Liver (tissue), 9 donors: ENCODE results near the gene MED25. TPM values are rescaled to one million over a fixed set of nuclear protein-coding genes. Genes with fewer than 3 reads are reported as not detected.
A peak's percentile ranks its signal among the peaks of the same experiment; 100 is the strongest.

Experiments used
- DNase-seq: peaks from one replicate; pipeline ENCODE4 v3.0.0-alpha.2; 2017; ENCODE audit warnings: low spot score
- H3K27ac ChIP-seq, 2 donors: one replicate each; pipeline ENCODE4 v1.7.0; 2013; ENCODE audit warnings: inconsistent platforms in 2 of 2, low read length in 2 of 2, control low read depth in 1 of 2, low read depth in 1 of 2, mild to moderate bottlenecking in 1 of 2
- H3K27me3 ChIP-seq, 4 donors: one replicate each; pipeline versions ENCODE4 v1.6.1 to v1.7.0; 2013; ENCODE audit warnings: low read length in 3 of 4, inconsistent platforms in 1 of 4, mild to moderate bottlenecking in 1 of 4, moderate library complexity in 1 of 4; ENCODE audit not compliant: control insufficient read depth in 4 of 4, insufficient read depth in 4 of 4
- H3K36me3 ChIP-seq, 4 donors: one replicate each; pipeline versions ENCODE4 v1.6.1 to v1.7.0; 2013; ENCODE audit warnings: low read length in 3 of 4, mild to moderate bottlenecking in 3 of 4, low read depth in 1 of 4, moderate library complexity in 1 of 4; ENCODE audit not compliant: control insufficient read depth in 4 of 4, insufficient read depth in 3 of 4
- H3K4me1 ChIP-seq, 4 donors: one replicate each; pipeline versions ENCODE4 v1.6.1 to v1.7.0; 2013; ENCODE audit warnings: low read length in 3 of 4, mild to moderate bottlenecking in 3 of 4, moderate library complexity in 1 of 4; ENCODE audit not compliant: control insufficient read depth in 4 of 4, insufficient read depth in 4 of 4
- H3K4me3 ChIP-seq, 3 donors: one replicate each; pipeline versions ENCODE4 v1.6.1 to v1.7.0; 2013; ENCODE audit warnings: low read length in 3 of 3, control low read depth in 1 of 3, low read depth in 1 of 3, mild to moderate bottlenecking in 1 of 3
- H3K9ac ChIP-seq, 2 donors: one replicate each; pipeline ENCODE4 v1.7.0; 2013; ENCODE audit warnings: low read length in 2 of 2, mild to moderate bottlenecking in 2 of 2, moderate library complexity in 2 of 2, control low read depth in 1 of 2, low read depth in 1 of 2
- H3K9me3 ChIP-seq, 4 donors: one replicate each; pipeline versions ENCODE4 v1.6.1 to v1.7.0; 2013; ENCODE audit warnings: low read length in 3 of 4; ENCODE audit not compliant: control insufficient read depth in 4 of 4
- ATF3 ChIP-seq: IDR thresholded peaks from 2 replicates; pipeline ENCODE4 v1.6.1; 2016; ENCODE audit warnings: antibody characterized with exemption
- CTCF ChIP-seq: fragments of 150-350 bp; IDR thresholded peaks from 2 replicates; pipeline ENCODE4 v1.5.1; 2017; ENCODE audit warnings: improper control_type of control experiment, low read depth, low read length; ENCODE audit not compliant: missing input control
- EGR1 ChIP-seq, 2 donors: IDR thresholded peaks; 2 replicates each; pipeline ENCODE4 v1.6.1; 2016 to 2018; ENCODE audit warnings: antibody characterized with exemption in 2 of 2, low read depth in 2 of 2
- FOXA1 ChIP-seq: IDR thresholded peaks from 2 replicates; pipeline ENCODE4 v1.6.1; 2016; ENCODE audit warnings: antibody characterized with exemption
- FOXA2 ChIP-seq: IDR thresholded peaks from 2 replicates; pipeline ENCODE4 v1.6.1; 2016; ENCODE audit warnings: antibody characterized with exemption
- GABPA ChIP-seq, 2 donors: IDR thresholded peaks in 1 of 2; conservative IDR thresholded peaks in 1 of 2; 2 replicates each; pipeline ENCODE4 v1.6.1; 2016; ENCODE audit warnings: antibody characterized with exemption in 2 of 2, mild to moderate bottlenecking in 1 of 2, moderate library complexity in 1 of 2
- HNF4A ChIP-seq, 2 donors: conservative IDR thresholded peaks; 2 replicates each; pipeline ENCODE4 v1.6.1; 2016; ENCODE audit warnings: antibody characterized with exemption in 2 of 2, mild to moderate bottlenecking in 2 of 2
- HNF4G ChIP-seq: IDR thresholded peaks from 2 replicates; pipeline ENCODE4 v1.6.1; 2016; ENCODE audit warnings: antibody characterized with exemption
- JUND ChIP-seq, 2 donors: IDR thresholded peaks; 2 replicates each; pipeline ENCODE4 v1.6.1; 2016; ENCODE audit warnings: antibody characterized with exemption in 2 of 2
- MAX ChIP-seq: IDR thresholded peaks from 2 replicates; pipeline ENCODE4 v1.6.1; 2016; ENCODE audit warnings: antibody characterized with exemption
- NR2F2 ChIP-seq: IDR thresholded peaks from 2 replicates; pipeline ENCODE4 v1.6.1; 2016; ENCODE audit warnings: antibody characterized with exemption
- RAD21 ChIP-seq, 2 donors: IDR thresholded peaks; 2 replicates each; pipeline ENCODE4 v1.6.1; 2016; ENCODE audit warnings: antibody characterized with exemption in 2 of 2, mild to moderate bottlenecking in 2 of 2
- REST ChIP-seq: IDR thresholded peaks from 2 replicates; pipeline ENCODE4 v1.6.1; 2016; ENCODE audit warnings: antibody characterized with exemption, mild to moderate bottlenecking
- RXRA ChIP-seq, 2 donors: IDR thresholded peaks; 2 replicates each; pipeline ENCODE4 v1.6.1; 2017 to 2018; ENCODE audit warnings: antibody characterized with exemption in 2 of 2, mild to moderate bottlenecking in 1 of 2
- SP1 ChIP-seq: IDR thresholded peaks from 2 replicates; pipeline ENCODE4 v1.6.1; 2018; ENCODE audit warnings: antibody characterized with exemption, mild to moderate bottlenecking
- TAF1 ChIP-seq: conservative IDR thresholded peaks from 2 replicates; pipeline ENCODE4 v1.6.1; 2016; ENCODE audit warnings: antibody characterized with exemption, mild to moderate bottlenecking
- YY1 ChIP-seq: IDR thresholded peaks from 2 replicates; pipeline ENCODE4 v1.6.1; 2016; ENCODE audit warnings: antibody characterized with exemption, mild to moderate bottlenecking
- ZBTB33 ChIP-seq: IDR thresholded peaks from 2 replicates; pipeline ENCODE4 v1.6.1; 2016; ENCODE audit warnings: antibody characterized with exemption
- WGBS: extraction: QIAGEN DNeasy Blood & Tissue Kit; methylation state at CpG from one replicate; pipeline ENCODE4 v1.1.7; 2013; 5-methylcytosine and 5-hydroxymethylcytosine counted together
- polyA plus RNA-seq, 2 donors: library from polyadenylated mRNA; stranded (reverse) in 1 of 2; unstranded in 1 of 2; fragments of 200-250 nt in 1 of 2; fragments of >200 nt in 1 of 2; fragmentation: Nextera tagmentation in 1 of 2; extraction: Ambion mirVana in 1 of 2; gene quantifications; one replicate each; pipeline versions ENCODE4 v1.2.1 to v1.2.3, GENCODE V29; 2013 to 2015
- total RNA-seq, 2 donors: library from RNA; depleted of rRNA; stranded (reverse); fragments of >200 nt; gene quantifications; one replicate each; pipeline ENCODE4 v1.2.3, GENCODE V29; 2014
- donor health status: healthy.
- donor health status: healthy.
- donor health status: healthy.
- donor health status: healthy.
- donor health status: healthy.

MED25 gene
- total and polyA plus RNA-seq, 4 donors: 4.7 to 24.1 (median 9.6) TPM

- TF ChIP-seq ATF3: no peak
- TF ChIP-seq JUND (IDR thresholded peaks at IDR 0.05): no peak
- TF ChIP-seq HNF4A (conservative IDR thresholded peaks at IDR 0.05): no peak
- TF ChIP-seq CTCF: no peak
- no peak for TF ChIP-seq HNF4G
- peak; percentile 57 for TF ChIP-seq YY1
- TF ChIP-seq MAX: peak; percentile 47
- peak; percentile 40 for TF ChIP-seq NR2F2
- TF ChIP-seq FOXA1: no peak
- TF ChIP-seq SP1: peak; percentile 74
- TF ChIP-seq FOXA2: no peak
- peak; percentile 86 to 96 for TF ChIP-seq GABPA (IDR thresholded peaks at IDR 0.05 in 1 of 2, conservative IDR thresholded peaks at IDR 0.05 in 1 of 2)
- no peak for TF ChIP-seq RAD21 (IDR thresholded peaks at IDR 0.05)
- TF ChIP-seq RXRA (IDR thresholded peaks at IDR 0.05): peak; percentile 13 to 32
- no peak for TF ChIP-seq TAF1
- peak in 1 of 2 donors; percentile 16 for TF ChIP-seq EGR1 (IDR thresholded peaks at IDR 0.05; ENCODE audit: low read depth in 2 of 2)
- TF ChIP-seq REST: peak; percentile 40
- no peak for TF ChIP-seq ZBTB33
- Histone ChIP-seq H3K27ac (peak within 1 kb of the TSS; percentile 89 to 94), H3K4me3 (peak within 1 kb of the TSS; percentile 85 to 89 (median 85)), H3K4me1 (peaks cover 16 to 44% (median 33%) of the 10 kb centered on the region in 4 donors), H3K36me3 (peaks cover 0 to 14% (median 5%) of the 10 kb centered on the region in 4 donors), H3K27me3 (no peaks in the 10 kb centered on the region), H3K9ac (peak within 1 kb of the TSS; percentile 59 to 65), H3K9me3 (no peaks in the 10 kb centered on the region)
- WGBS: under 1% methylated on average over 65 of the region's 65 CpGs
- DNase-seq: peak; percentile 88
Observed at GRCh38 chr19:49866933-49867782, 49.1 kb downstream of the MED25 start, which contains the start of gene PNKP. Gene PNKP, minus strand, starts transcription at chr19:49867576. Its CDS starts 372 bp downstream, at chr19:49867204.
